IPS DF 6.9 (cell line): Measurements from ENCODE around the gene PDE8A.

Experiments
- DNase-seq: peaks from one replicate; pipeline ENCODE4 v3.0.0-alpha.2; 2013; ENCODE audit warnings: low read depth, low spot score
- H3K27ac ChIP-seq: one replicate; pipeline ENCODE4 v1.5.1; 2013; ENCODE audit warnings: low read length, control low read depth
- H3K27me3 ChIP-seq: 2 replicates; pipeline ENCODE4 v1.6.1; 2013; ENCODE audit warnings: mild to moderate bottlenecking, low read length; ENCODE audit not compliant: control insufficient read depth, insufficient read depth
- H3K36me3 ChIP-seq: 2 replicates; pipeline ENCODE4 v1.6.1; 2013; ENCODE audit warnings: low read length; ENCODE audit not compliant: control insufficient read depth, insufficient read depth
- H3K4me1 ChIP-seq: 2 replicates; pipeline ENCODE4 v1.6.1; 2013; ENCODE audit warnings: low read length; ENCODE audit not compliant: control insufficient read depth, insufficient read depth
- H3K4me3 ChIP-seq: 2 replicates; pipeline ENCODE4 v1.5.1; 2013; ENCODE audit warnings: mild to moderate bottlenecking, low read length
- H3K9me3 ChIP-seq: 2 replicates; pipeline ENCODE4 v1.6.1; 2013; ENCODE audit warnings: low read length, inconsistent platforms; ENCODE audit not compliant: control insufficient read depth, insufficient read depth
- WGBS: extraction: QIAGEN DNeasy Blood & Tissue Kit; methylation state at CpG from one replicate; pipeline ENCODE4 v1.1.7; 2013; ENCODE audit warnings: mixed read lengths, missing lambda C conversion rate; ENCODE audit not compliant: insufficient read length, insufficient coverage; 5-methylcytosine and 5-hydroxymethylcytosine counted together

Gene PDE8A

DNA sequence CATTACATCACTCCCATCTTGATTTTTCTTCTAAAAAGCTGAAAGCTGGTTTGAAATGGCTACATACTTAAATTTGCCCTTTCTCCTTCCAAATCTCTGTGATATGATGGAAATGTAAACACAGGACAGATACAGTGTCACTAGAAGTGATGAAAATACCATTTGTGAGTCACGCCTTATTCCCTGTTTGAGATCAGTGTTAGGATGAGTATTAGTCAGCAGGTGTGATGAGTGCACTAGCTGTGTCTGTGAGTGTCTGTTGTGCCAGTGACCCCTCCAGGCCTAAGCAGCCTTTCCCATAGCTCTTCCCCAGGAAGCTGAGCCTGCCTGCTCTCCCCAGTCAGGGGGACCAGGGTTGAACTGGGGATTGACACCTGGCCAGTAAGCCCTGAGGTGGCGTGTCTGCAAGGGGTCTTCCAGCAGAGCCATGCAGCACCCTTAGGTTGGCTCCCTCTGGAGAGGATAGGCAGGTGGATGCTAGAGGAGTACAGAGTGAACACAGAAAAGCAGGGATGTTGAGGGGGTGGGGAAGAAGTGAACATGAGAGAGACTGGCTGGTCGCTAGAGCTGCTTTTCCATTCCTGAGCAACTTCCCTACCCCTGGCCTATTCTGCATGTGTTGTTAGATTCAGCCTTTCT, 92.0 kb downstream of the PDE8A start:
- WGBS: no CpG with 5 or more reads among the region's 3 CpGs

GRCh38 chr15:85086855-85087254, 105.2 kb downstream of the PDE8A start:
- no peaks in the 10 kb centered on the region for H3K27me3 ChIP-seq
- H3K27ac ChIP-seq: no peak overlapping the region
- no peaks in the 10 kb centered on the region for H3K36me3 ChIP-seq
- no peaks in the 10 kb centered on the region for H3K9me3 ChIP-seq
- DNase-seq: no peak
- no peaks in the 10 kb centered on the region for H3K4me1 ChIP-seq
- H3K4me3 ChIP-seq: no peak overlapping the region
- no CpG with 5 or more reads among the region's 2 CpGs for WGBS

More for the DNA sequence above, 92.0 kb downstream of the PDE8A start:
- Histone ChIP-seq H3K4me3 (no peak overlapping the region), H3K27ac (no peak overlapping the region), H3K9me3 (no peaks in the 10 kb centered on the region), H3K4me1 (no peaks in the 10 kb centered on the region), H3K27me3 (no peaks in the 10 kb centered on the region), H3K36me3 (no peaks in the 10 kb centered on the region)
- no peak for DNase-seq

DNA sequence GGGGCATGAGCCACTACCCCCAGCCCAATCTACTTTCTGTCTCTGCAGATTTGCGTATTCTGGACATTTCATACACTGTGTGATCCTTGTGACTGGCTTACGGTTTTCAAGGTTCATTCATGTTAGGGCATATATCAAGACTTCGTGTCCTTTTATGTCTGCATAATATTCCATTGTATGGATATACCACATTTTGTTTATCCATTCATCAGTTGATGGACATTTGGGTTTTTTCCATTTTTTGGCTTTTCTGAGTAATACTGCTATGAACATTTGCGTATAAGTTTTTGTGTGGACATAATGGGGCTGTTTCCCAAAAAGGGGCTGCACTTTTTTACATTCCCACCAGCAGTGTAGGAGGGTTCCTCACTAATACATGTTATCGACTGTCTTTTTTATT, 106.6 kb downstream of the PDE8A start:
- Histone ChIP-seq H3K27ac (no peak overlapping the region), H3K36me3 (no peaks in the 10 kb centered on the region), H3K4me1 (no peaks in the 10 kb centered on the region), H3K9me3 (no peaks in the 10 kb centered on the region), H3K27me3 (no peaks in the 10 kb centered on the region), H3K4me3 (no peak overlapping the region)
- WGBS: no CpG with 5 or more reads among the region's 5 CpGs
- no peak for DNase-seq

GRCh38 chr15:85089929-85090597, 108.4 kb downstream of the PDE8A start:
- H3K9me3 ChIP-seq: no peaks in the 10 kb centered on the region
- H3K27ac ChIP-seq: no peak overlapping the region
- no peaks in the 10 kb centered on the region for H3K27me3 ChIP-seq
- DNase-seq: no peak
- WGBS: no CpG with 5 or more reads among the region's 5 CpGs
- H3K36me3 ChIP-seq: no peaks in the 10 kb centered on the region
- H3K4me3 ChIP-seq: no peak overlapping the region
- H3K4me1 ChIP-seq: no peaks in the 10 kb centered on the region

DNA sequence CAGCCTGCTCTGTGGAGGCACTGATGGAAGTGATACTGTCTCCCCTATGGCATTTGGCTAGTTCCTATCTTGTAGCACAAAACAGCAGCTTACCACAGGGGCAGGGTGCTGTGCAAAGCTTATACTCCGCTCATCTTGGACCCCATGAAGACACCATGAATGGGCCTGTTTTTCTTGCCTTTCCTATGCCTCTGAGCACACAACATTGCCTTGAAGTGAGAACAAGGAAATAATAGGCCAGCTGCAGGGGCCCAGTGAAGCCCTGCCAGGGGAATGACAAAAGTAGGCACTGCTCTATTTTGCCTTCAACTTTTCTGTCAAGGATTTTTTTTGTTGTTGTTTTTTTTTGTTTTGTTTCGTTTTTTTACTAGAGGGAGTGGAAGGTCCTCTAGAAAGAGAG, 110.3 kb downstream of the PDE8A start:
- Histone ChIP-seq H3K9me3 (no peaks in the 10 kb centered on the region), H3K27ac (no peak overlapping the region), H3K4me3 (no peak overlapping the region), H3K4me1 (no peaks in the 10 kb centered on the region), H3K27me3 (no peaks in the 10 kb centered on the region), H3K36me3 (no peaks in the 10 kb centered on the region)
- DNase-seq: no peak
- WGBS: no CpG with 5 or more reads among the region's 2 CpGs

- H3K36me3 ChIP-seq: no peaks in the 10 kb centered on the region; the same call in 1 of the 2 replicates
- no peak overlapping the region for H3K4me3 ChIP-seq
- no peaks in the 10 kb centered on the region for H3K4me1 ChIP-seq
- DNase-seq: no peak
- no peak overlapping the region for H3K27ac ChIP-seq
- no peaks in the 10 kb centered on the region for H3K9me3 ChIP-seq
- no peaks in the 10 kb centered on the region for H3K27me3 ChIP-seq
- WGBS: no CpG with 5 or more reads among the region's 3 CpGs
Observed at GRCh38 chr15:85094685-85095084, 113.0 kb downstream of the PDE8A start.

DNA sequence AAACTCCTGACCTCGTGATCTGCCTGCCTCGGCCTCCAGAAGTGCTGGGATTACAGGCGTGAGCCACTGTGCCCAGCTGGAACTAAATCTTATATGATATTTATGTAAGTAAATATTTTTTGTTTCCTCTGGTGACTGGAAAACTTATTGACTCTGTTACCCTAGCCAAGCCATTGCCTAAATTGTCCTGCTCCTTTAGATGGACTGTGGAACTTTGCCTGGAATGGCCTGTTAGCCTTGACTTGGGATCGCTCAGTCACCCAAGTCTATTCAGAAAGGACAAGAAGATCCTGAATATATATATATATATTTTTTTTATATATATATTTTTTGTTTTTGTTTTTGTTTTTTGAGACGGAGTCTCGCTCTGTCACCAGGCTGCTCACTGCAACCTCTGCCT, 113.9 kb downstream of the PDE8A start:
- DNase-seq: no peak
- Histone ChIP-seq H3K4me1 (no peaks in the 10 kb centered on the region), H3K27ac (no peak overlapping the region), H3K27me3 (no peaks in the 10 kb centered on the region), H3K4me3 (no peak overlapping the region), H3K9me3 (no peaks in the 10 kb centered on the region), H3K36me3 (no peaks in the 10 kb centered on the region; the same call in 1 of the 2 replicates)
- WGBS: no CpG with 5 or more reads among the region's 6 CpGs

DNA sequence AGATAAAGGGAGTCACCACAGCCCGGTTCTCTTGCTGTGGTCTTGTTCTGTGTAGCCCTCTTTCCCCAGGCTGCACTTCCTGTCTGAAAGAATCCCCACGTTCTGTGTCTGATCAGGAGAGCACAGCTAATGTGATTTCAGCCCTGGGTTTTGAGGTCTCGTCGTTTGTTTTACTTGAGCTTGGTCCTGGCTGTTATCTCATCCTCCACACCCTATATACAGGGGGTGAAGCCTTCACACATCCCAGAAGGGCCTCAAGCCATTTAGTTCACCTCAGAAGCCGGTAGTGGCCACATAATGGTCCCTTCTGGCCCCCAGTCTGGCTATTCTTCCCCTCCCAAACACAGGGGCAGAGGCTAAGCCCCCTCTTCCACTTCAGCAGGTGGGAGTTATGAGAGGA, 115.6 kb downstream of the PDE8A start:
- H3K9me3 ChIP-seq: no peaks in the 10 kb centered on the region
- H3K27me3 ChIP-seq: no peaks in the 10 kb centered on the region
- WGBS: no CpG with 5 or more reads among the region's 5 CpGs
- H3K36me3 ChIP-seq: no peaks in the 10 kb centered on the region; the same call in 1 of the 2 replicates
- DNase-seq: no peak
- H3K4me1 ChIP-seq: no peaks in the 10 kb centered on the region
- no peak overlapping the region for H3K27ac ChIP-seq
- no peak overlapping the region for H3K4me3 ChIP-seq

GRCh38 chr15:85097725-85098124, 116.1 kb downstream of the PDE8A start:
- no peaks in the 10 kb centered on the region for H3K27me3 ChIP-seq
- H3K4me3 ChIP-seq: no peak overlapping the region
- no peaks in the 10 kb centered on the region for H3K4me1 ChIP-seq
- no CpG with 5 or more reads among the region's 2 CpGs for WGBS
- no peak overlapping the region for H3K27ac ChIP-seq
- no peak for DNase-seq
- H3K9me3 ChIP-seq: no peaks in the 10 kb centered on the region
- H3K36me3 ChIP-seq: no peaks in the 10 kb centered on the region; the same call in 1 of the 2 replicates

- H3K27me3 ChIP-seq: no peaks in the 10 kb centered on the region
- H3K4me3 ChIP-seq: no peak overlapping the region
- DNase-seq: no peak
- no peaks in the 10 kb centered on the region; the same call in 1 of the 2 replicates for H3K36me3 ChIP-seq
- H3K27ac ChIP-seq: no peak overlapping the region
- no peaks in the 10 kb centered on the region for H3K4me1 ChIP-seq
- no peaks in the 10 kb centered on the region for H3K9me3 ChIP-seq
- WGBS: no CpG with 5 or more reads among the region's 10 CpGs
Observed at GRCh38 chr15:85099195-85099803, 117.6 kb downstream of the PDE8A start.
